ENCODE data around the gene GPATCH8. TPM values are rescaled to one million over a fixed set of nuclear protein-coding genes. Genes with fewer than 3 reads are reported as not detected.
"Not testable (repeated sequence)": the region's sequence is repeated elsewhere in the genome, so short reads cannot be mapped to it uniquely, and the experiment has no call there.

GPATCH8 gene
- polyA plus RNA-seq, 1 donor = 28.2 TPM

DNA sequence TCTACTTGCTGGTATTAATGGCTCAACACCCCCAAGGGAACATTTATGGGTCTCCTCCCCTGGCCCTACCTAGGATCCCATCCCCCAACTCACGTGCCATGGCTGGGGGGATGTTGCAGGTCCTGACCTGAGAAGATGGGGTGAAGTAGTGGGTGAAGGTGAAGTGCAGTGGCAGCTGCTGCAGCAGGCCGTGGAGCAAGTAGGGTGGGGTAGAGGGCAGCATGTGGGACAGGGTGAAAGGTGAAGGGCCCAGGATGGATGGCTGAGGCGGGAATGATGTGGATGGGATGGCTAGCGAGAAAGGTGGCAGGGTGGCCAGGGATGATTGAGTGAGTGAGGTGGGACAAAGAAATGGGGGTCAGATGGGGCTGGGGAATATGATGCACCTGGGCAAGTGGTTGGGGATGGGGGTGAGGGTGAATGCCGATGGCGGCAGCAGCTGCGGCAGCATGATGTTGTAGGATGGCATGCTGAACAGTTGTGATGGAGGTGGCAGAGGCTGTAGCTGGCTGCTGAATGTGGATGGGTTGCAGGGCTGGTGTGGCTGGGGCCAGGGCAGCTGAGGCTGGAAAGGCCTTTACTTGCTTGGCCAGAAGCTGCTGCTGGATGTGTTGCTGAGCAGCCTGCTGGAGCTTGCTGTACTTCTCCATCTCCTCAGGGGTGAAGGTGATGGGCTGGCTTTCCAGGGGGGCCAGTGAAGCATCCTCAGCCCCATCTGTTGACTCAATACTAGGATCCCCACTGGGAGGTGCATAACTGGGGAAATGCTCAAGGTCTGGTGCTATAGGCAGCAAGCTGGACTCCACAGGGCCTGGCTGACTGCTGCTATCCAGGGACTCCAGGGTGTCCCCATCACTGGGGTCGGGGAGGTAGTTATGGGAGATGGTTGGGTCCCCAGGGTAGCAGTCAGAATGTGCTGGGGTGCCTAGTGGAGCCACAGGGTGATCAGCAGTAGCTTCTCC lies 105.4 kb downstream of the GPATCH8 start:
- no peak for DNase-seq (ENCODE audit: low read depth)

DNA sequence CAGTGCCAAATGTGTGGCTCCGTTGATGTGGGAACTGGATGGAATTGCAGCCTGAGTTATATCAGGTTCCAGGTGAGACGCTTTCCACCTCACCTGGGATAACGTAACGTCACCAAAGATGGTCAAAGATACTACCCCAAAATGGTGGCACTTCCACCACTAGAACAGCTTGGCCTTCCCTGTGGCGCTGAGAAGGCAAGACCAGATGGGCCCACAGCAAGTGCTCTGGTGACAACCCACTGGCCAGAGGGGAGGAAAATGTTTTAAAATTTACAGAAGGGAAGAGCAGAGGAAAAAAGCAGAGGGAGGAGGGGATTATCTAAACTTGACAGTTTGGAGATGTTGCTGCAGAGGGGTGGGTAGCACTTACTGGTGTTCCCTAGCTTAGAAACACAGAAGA lies 106.3 kb downstream of the GPATCH8 start:
- no peak for DNase-seq (ENCODE audit: low read depth)

DNA sequence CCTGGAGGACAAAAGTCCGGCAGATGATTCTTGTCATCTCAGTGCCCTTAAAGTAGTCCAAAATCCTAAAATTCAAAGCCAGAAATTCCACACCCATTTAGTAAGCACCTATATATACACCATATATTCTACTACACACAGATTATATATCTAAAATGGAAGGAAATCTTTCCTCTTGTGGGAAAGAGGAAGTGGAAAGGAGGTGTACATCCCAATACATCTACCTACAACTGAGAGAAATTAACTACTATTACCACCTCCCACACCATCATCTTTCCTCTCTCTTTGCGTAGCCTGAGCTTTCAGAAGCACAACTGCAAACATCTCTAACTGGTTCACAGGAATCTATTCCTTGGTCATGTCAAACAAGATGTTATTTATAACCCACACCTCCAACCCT lies 108.4 kb downstream of the GPATCH8 start:
- DNase-seq (ENCODE audit: low read depth) = no peak

DNA sequence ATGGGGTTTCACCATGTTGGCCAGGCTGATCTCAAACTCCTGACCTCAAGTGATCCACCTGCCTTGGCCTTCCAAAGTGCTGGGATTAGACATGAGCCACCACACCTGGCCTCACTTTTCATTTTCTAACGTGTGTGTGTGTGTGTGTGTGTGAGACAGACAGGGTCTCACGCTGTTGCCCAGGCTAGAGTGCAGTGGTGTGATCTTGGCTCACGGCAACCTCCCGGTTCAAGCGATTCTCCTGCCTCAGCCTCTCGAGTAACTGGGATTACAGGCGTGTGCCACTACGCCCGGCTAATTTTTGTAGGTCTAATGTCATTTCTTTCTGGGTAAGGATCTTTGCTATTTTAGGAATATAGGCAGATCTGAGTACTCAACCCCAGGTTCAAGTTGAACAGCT lies 109.1 kb downstream of the GPATCH8 start:
- DNase-seq (ENCODE audit: low read depth) = not testable (repeated sequence)

DNA sequence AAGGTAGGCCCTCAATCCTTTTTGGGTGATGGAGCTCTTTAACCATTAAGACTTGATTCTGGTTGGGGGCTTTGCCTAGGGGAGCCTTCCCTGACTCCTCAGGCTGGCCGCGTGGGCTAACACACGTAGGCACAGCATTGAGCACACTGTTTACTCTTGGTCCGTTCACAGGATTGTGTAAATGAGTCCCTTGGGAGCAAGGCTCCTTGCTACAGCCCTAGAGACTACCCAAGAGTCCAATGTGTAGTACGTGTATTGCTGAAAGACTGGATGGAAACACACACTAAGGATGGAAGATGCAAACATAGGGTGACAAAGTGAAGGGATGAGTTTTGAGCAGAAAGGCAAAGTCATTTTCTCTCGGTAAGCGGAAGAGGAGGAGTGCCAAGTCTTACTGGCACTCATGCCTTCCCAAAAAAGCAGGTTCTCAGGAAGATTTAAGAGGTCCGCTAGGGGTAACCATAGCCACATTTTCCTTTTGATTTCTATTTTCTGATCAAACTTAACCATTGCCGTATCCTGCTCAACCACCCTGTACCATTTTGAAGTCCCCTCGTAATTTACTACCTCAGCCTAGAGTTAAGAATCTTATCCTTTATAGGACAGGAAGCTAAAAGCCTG lies 112.8 kb downstream of the GPATCH8 start:
- no peak for DNase-seq (ENCODE audit: low read depth)

DNA sequence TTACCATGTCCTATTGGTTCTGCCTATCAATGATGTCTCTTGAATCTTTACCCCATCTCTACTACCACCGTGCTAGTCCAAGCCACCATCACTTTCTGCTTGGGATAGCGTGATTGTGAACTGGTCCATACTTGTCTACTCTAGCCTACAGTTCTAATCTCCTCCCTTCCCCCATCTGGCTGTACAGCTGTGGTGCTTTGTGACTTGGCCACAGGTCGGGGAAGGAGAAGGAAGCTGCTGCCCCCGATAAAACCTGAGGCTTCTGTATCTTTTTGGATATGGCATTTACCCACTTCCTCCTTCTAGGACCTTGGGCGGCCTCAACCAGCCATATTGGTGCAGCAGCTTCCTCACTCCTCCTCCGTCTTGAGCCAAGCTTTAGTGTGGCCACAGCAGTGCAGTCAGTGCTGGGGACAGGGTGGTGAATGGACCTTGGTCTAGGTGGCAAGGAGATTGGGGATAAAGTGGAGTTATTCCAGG lies 113.4 kb downstream of the GPATCH8 start:
- DNase-seq (ENCODE audit: low read depth) = no peak

DNA sequence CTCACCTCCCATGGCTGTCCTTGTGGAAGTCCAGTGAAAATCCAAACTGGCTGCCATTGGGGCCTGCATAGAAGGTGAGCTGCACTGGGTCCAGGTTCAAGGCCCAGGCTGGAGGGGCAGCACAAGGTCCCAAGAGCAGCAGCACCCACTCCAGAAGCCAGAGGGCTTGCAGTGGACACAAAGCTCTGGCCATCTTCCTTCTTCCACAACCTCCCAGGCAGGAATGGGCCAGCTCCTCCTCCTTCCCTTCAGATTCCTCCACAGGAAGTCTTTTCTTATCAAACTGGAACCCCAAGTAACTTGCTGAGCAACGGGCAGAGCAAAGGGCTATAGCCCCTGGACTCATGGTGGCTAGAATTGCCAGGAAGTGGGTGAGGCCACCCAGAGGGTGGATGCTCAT lies 113.9 kb downstream of the GPATCH8 start, which contains the start of gene ITGA2B:
Gene ITGA2B (minus strand): TSS at position 369 of the 400 bp plus-strand sequence. CDS start 176 bp downstream, at position 193.
- DNase-seq (ENCODE audit: low read depth) = no peak

DNA sequence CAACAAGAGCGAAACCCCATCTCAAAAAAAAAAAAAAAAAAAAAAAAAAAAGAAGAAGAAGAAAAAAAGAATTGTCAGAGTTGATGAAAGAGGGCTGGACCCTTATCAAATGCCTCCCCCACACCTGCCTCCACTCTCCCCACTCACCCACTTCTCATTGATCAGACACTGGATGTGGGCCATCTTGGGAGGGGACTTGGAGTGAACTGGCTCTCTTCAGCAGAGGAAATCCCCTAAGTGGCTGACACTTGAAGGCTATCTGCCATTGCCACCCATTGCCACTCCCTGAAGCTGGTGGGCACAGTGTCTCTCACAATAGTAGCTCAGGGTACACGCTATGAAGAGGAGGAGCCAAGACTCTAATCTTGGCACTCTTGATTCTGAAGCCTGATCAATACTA lies 115.4 kb downstream of the GPATCH8 start:
- DNase-seq (ENCODE audit: low read depth) = no peak

DNA sequence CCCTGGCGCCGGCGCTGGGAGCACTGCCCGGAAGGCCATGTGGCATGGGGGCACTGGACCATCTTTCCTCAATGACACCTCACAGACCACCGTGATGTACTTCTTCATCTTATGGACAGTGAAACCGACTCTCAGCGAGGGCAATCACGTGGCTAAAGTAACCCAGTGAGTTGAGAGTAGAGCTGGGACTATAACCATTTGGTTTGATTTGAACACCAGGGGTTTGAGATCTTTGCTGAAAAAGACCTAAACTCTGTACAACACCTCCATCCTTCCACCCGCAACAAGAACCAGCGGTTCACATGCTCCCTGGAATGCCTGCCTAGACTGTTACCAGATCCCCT lies 117.1 kb downstream of the GPATCH8 start:
- DNase-seq (ENCODE audit: low read depth) = no peak

DNA sequence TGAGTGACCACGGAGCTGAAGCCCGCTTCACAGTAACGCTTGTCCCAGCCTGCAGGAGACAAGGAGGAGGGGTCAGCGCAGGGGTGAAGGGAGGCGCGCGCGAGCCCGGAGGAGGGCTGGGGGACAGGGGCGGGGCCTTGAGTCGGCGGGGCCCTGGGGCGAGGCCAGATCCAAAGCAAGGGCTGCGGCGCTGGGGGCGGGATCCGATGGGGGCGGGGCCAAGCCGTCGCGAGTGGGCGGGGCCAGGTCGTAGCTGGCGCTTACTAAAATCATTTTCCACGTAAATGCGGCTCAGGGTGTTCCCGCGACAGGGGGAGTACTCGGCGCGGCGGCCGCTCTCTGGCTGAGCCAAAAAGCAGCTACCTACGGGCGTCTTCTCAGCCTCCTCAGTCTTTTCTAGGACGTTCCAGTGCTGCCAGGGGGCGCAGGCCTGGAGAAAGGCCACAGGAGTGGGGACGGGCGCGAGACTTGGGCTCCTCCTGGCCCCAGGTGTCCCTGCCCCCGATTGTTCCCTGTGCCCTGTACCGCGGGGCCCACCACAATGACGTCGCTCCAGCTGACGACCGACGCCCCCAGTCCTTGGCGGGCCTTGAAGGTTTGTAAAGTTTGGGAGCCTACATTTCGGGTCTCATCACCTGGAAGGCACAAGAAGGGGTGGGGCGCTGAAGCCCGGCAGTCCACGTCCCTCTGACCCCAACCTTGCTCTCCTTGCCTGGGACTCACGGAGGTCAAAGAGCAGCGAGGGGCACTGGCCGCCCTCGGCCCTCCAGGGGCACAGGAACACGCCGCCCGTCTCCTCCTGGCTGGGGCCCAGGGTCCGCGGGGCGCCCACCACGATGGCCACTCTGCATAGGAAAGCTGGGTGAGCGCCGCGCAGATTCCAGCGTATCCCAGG lies 117.7 kb downstream of the GPATCH8 start:
- no peak for DNase-seq (ENCODE audit: low read depth)

DNA sequence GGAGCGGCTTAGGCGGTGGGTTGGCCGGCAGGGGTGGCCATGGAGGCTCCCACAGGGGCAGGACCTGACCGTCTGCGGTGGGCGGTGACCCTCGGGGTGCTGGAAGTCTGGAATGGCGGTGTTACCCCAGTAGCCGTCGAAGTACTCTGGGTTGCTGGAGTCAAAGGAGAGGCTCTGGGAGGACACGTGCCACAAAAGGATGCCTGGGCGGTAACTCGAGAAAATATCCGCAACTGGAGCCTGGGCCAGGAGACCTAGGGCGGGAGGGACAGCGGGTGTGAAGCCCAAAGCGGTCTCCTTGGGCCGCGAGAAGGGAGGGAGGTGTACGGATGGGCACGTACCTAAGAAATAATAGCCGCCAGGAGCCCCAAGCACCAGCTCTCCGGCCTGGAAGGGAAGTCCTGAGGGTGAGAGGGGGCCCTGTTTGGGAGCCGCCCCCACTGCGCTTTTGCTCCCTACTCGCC lies 118.4 kb downstream of the GPATCH8 start:
- DNase-seq (ENCODE audit: low read depth) = no peak

DNA sequence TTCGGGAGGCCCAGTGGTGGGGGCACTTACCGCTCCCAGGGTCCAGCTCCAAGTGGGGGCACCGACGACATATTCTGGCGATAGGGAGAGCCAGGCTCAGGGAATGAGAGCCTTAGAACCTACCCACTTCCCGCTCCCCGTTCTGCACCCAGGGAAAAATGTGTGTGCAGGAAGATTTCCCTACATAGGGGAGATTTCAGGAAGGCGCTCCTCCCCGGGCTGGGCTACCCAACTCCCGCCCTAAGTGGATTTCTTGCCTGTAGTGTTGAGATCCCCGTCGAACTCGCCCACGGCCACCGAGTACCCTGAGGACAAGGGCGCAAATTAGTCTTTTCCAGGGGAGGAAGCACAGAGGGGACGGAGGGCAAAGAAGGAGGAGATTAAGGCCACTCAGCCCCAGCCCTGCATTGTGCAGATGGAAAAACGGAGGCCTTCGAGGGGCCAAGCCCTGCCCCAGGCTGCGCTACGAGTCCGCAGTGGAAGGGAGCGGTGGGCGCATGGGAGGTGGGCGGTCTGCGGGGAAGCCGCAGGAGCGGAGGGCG lies 118.9 kb downstream of the GPATCH8 start:
- DNase-seq (ENCODE audit: low read depth) = no peak

DNA sequence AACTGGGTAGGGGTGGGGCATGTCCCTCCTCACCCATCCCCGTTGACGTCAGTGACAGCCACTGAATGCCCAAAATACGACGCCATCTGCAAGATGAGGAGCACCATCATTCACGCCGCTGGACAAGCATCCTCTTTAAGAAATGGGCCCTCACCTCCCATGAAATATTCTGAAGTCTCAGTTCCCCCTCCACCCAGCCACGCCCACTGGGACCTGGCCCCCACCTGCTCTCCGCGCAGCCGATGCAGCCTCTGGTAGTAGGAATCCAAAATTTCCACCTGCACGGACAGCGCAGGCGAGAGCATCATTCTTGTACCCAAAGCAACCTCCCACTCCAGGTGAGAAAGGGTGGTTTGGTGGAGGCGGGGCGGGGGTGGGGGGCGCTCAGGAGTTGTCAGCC lies 119.3 kb downstream of the GPATCH8 start:
- DNase-seq (ENCODE audit: low read depth) = no peak

DNA sequence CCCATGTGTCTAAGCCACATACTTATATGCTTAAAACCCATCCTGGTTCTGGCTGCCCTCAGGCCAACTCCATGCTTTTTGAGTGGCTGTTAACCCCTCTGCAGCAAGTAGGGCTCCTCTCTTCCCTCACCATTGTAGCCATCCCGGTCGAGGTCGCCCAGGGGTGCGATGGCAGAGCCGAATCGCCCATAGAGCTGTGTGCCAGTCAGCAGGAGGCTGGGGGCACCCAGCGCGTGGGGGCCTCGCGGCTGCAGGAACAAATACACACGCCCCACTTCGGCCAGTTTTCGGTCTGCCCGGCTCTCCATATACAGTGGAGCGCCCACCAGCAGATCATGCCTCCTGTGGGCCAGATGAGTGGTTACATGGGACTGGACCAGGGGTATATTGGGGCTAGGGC lies 119.8 kb downstream of the GPATCH8 start:
- DNase-seq (ENCODE audit: low read depth) = no peak

DNA sequence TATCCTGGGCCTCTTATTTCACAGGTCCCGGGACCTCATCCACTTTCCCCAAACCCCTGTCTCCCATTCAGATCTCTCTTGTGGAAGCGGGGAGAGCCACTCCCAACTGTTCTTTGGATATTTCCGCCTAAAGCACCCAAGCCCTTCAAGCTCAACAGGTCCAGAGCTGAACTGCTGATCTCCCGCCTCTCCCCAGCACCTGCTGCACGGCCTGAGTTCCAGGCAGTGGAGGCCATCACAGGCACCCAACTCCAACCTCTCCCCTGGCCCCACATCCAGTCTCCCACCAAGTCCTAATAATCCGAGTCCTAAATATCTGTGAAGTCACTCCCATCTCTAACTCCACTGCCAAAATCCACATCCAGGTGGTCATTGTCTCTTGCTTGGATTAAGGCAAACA lies 120.3 kb downstream of the GPATCH8 start:
- no peak for DNase-seq (ENCODE audit: low read depth)

DNA sequence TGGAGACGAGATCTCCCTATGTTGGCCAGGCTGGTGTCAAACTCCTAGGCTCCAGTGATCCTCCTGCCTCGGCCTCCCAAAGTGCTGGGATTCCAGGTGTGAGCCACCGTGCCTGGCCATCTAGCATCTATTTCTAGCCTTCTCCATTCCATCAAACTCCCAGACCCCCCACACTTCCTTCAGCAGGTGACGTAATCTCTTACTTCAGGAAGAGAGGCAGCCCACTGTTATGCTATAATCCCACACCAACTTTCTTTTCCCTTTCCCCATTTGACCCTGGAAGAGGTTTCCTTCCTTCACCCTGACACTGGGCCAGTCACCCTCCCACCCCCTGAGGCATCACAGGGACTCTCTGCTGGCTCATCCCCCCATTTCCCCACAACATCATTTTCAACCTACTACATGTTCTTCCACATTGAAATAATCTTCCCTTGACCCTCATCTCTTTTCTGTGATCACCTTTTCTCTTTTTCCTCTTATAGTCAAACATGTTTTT lies 121.3 kb downstream of the GPATCH8 start:
- DNase-seq (ENCODE audit: low read depth) = no peak

DNA sequence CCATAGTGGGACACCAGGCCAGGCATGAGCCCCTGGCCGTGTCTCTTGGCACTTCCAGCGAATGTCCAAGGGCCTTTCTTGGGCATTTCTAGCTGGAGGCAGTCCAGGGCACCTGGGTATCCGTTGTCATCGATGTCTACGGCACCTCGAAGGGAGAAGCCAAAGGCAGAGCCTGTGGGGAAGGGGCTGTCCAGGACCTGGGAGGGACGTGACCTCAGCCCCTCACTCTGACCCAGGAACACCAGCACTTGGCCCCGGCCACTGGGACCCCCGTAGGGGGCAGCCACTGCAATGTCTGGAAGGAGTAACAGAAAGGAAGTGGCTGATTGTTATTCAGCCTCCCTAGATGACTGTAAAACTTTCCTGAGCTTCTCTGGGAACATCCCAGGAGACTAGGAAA lies 122.4 kb downstream of the GPATCH8 start:
- DNase-seq (ENCODE audit: low read depth) = no peak

DNA sequence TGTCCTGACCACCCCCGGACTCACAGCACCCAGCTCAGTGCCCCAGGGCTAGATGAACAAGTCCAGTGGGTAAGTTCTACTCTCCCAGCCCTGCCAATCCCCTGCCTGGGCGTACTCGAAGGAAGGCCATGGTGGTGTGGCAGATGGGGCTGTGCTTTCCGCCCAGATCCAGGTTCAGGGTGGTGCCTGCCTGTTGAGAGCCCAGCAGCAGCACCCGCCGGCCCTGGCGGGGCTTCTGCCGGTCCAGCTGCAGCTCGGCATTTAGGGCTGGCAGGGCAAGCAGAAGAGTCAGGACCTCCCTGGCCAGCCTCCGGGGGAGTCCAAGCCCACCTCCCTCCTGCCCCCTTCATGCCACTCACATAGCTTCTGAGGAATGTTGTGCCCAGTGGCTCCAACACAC lies 123.3 kb downstream of the GPATCH8 start:
- no peak for DNase-seq (ENCODE audit: low read depth)

DNA sequence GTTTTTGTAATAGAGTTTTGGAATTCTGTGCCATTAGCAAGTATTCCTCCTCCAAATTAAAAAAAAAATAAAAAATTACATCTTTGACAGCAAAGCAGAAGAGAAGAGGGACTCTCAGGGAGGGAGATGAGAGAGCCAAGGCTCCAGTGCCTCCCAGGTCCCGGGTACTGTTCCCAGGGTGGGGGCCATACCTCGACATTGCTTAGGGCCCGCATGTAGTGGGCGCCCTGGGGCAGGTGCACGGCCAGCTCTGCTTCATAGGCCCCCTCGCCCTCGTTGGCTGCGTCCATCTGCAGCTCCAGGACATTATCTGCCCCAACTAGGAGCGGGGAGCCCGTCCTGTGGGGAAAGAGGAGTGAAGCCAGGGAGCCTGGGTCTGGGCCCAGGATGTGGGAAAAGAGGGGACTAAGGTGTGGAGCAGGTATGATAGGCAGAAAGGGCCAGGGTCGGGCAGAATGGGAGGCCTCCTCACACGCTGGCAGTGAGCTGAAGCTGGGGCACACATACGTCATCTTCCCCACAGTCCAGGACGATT lies 125.0 kb downstream of the GPATCH8 start:
- DNase-seq (ENCODE audit: low read depth) = no peak

DNA sequence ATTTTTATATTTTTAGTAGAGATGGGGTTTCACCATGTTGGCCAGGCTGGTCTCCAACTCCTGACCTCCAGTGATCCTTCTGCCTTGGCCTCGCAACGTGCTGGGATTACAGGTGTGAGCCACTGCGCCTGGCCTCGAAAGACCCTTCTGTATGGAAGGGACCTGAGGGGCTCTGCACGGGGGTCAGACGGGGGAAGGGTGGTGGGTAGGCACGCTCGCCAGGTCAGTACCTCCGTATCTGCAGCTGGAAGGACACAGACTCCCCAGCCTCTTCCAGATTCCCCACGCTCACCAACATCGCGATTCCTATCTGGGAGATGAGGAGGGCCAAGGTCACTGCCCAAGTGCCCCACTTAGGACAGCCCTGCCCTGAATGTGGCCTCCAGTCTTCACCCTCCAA lies 126.4 kb downstream of the GPATCH8 start:
- DNase-seq (ENCODE audit: low read depth) = no peak

DNA sequence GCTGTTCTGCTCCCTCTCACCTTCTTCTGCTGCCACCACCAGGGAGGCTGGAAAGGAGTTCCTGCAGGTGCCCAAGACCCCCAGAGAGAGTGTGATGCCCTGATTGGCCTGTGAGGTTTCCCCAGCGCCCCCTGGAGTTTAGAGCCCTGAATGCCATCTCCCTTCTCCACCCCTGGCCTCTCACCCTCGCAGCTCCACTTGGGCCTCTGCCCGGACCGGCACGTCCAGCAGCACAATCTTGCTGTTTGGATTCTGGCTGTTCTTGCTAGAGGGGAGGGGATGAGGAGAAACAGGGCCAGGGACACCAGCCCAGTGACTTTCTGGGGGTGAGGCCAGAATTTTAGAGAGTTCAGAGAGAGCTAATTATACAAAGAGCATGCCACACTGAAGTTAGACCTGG lies 127.1 kb downstream of the GPATCH8 start:
- DNase-seq (ENCODE audit: low read depth) = no peak
